NCI-H1092 (cell line): ENCODE data around the gene IGBP1.
"Not testable (repeated sequence)": the region's sequence is repeated elsewhere in the genome, so short reads cannot be mapped to it uniquely, and the experiment has no call there.

Experiments used
- DNase-seq: peaks from one replicate; lab custom pipeline; 2025; lab: John Stamatoyannopoulos, UW

Gene IGBP1

GRCh38 chrX:70168238-70169188, 35.3 kb downstream of the IGBP1 start:
- DNase-seq = no peak

- DNase-seq = no peak
Measured at GRCh38 chrX:70169281-70169680, 36.0 kb downstream of the IGBP1 start.

- DNase-seq = no peak
Measured at GRCh38 chrX:70171624-70172023, 38.4 kb downstream of the IGBP1 start.

GRCh38 chrX:70172221-70172620, 39.0 kb downstream of the IGBP1 start:
- no peak for DNase-seq

- DNase-seq = no peak
Measured at GRCh38 chrX:70172964-70173363, 39.7 kb downstream of the IGBP1 start.

GRCh38 chrX:70174754-70175153, 41.5 kb downstream of the IGBP1 start:
- peak; percentile 44 for DNase-seq

GRCh38 chrX:70175338-70175737, 42.1 kb downstream of the IGBP1 start:
- no peak for DNase-seq

- DNase-seq = peak; percentile 32
Measured at GRCh38 chrX:70176938-70177533, 43.8 kb downstream of the IGBP1 start, which contains the start of gene DGAT2L6. Gene DGAT2L6 (plus strand): TSS chrX:70177483. CDS start chrX:70177583, 100 bp downstream.

GRCh38 chrX:70183091-70183490, 49.8 kb downstream of the IGBP1 start:
- DNase-seq = no peak

- no peak for DNase-seq
Measured at GRCh38 chrX:70190225-70190624, 57.0 kb downstream of the IGBP1 start.

GRCh38 chrX:70196961-70197720, 63.9 kb downstream of the IGBP1 start:
- DNase-seq = peak; percentile 49

- DNase-seq = no peak
Measured at GRCh38 chrX:70201732-70202131, 68.5 kb downstream of the IGBP1 start.

GRCh38 chrX:70208479-70208878, 75.2 kb downstream of the IGBP1 start:
- DNase-seq = no peak

- not testable (repeated sequence) for DNase-seq
Measured at GRCh38 chrX:70209570-70209969, 76.3 kb downstream of the IGBP1 start.
